Endothelial cell of umbilical vein (primary cell): Measurements from ENCODE around the gene TUBB3. TPM values are rescaled to one million over a fixed set of nuclear protein-coding genes. Genes with fewer than 3 reads are reported as not detected.

Experiments
- BruUV-seq: library from RNA; stranded (reverse); fragments of 400-500 nt; replicated peaks from 2 replicates; lab custom pipeline; 2021; lab: Mats Ljungman, UMichigan
- CTCF ChIA-PET: fragments of 300-600, 350-600 bp; sonication (Branson Sonifier 250); formaldehyde crosslinking; loops from one replicate; lab custom pipeline; 2021; ENCODE audit warnings: antibody characterized with exemption, inconsistent platforms; lab: Charles Lee
- POLR2A ChIA-PET: fragments of 300-600, 350-600 bp; sonication (Branson Sonifier 250); formaldehyde crosslinking; loops from one replicate; lab custom pipeline; 2021; ENCODE audit warnings: antibody characterized with exemption, inconsistent platforms; lab: Charles Lee
- DNase-seq: peaks from one replicate; pipeline ENCODE4 v3.0.0-alpha.2; 2011; ENCODE audit warnings: low read depth, low spot score
- FAIRE-seq: peaks from 2 replicates; lab custom pipeline; 2011; peaks lifted over from hg19 to GRCh38; lab: Jason Lieb, UNC
- H2AFZ ChIP-seq: 2 replicates; pipeline ENCODE4 v1.6.0; 2012; ENCODE audit warnings: low read depth, low read length, control low read depth, inconsistent platforms
- H3K27ac ChIP-seq: 2 replicates; pipeline ENCODE4 v1.5.1; 2011; ENCODE audit warnings: low read depth, mild to moderate bottlenecking, control low read depth, low read length, moderate library complexity; ENCODE audit not compliant: insufficient read depth
- H3K27me3 ChIP-seq, 2 experiments: 2 replicates each; pipeline versions ENCODE4 v1.6.0 to v1.6.1; 2011; ENCODE audit warnings: low read length in 2 of 2, mixed read lengths in 1 of 2; ENCODE audit not compliant: control insufficient read depth in 2 of 2, insufficient read depth in 2 of 2
- H3K36me3 ChIP-seq, 2 experiments: 2 replicates in 1 of 2; 3 replicates in 1 of 2; pipeline ENCODE4 v1.5.1; 2011; ENCODE audit warnings: low read length in 2 of 2, mild to moderate bottlenecking in 1 of 2, moderate library complexity in 1 of 2; ENCODE audit not compliant: control insufficient read depth in 2 of 2, insufficient read depth in 2 of 2; ENCODE audit errors: extremely low read depth in 1 of 2
- H3K4me1 ChIP-seq: 3 replicates; pipeline ENCODE4 v1.5.1; 2011; ENCODE audit warnings: mild to moderate bottlenecking, low read length; ENCODE audit not compliant: control insufficient read depth, insufficient read depth; ENCODE audit errors: extremely low read depth
- H3K4me2 ChIP-seq: 2 replicates; pipeline ENCODE4 v1.6.1; 2011; ENCODE audit warnings: low read length, control low read depth, mixed read lengths; ENCODE audit not compliant: insufficient read depth
- H3K4me3 ChIP-seq, 3 experiments: fragments of 200-600 bp in 1 of 3; sonication (generic), shearing (Covaris generic) in 1 of 3; replicated peaks in 1 of 3; 2 replicates each; pipeline ENCODE4 v1.5.1; 2011 to 2016; ENCODE audit warnings: control low read depth in 3 of 3, low read length in 3 of 3, mild to moderate bottlenecking in 2 of 3, inconsistent platforms in 1 of 3, low read depth in 1 of 3, moderate library complexity in 1 of 3; ENCODE audit not compliant: insufficient read depth in 1 of 3
- H3K79me2 ChIP-seq: 2 replicates; pipeline ENCODE4 v1.6.0; 2012; ENCODE audit warnings: low read length, inconsistent platforms; ENCODE audit not compliant: control insufficient read depth, insufficient read depth
- H3K9ac ChIP-seq: replicated peaks from 2 replicates; pipeline ENCODE3; 2011; ENCODE audit warnings: low read length, control low read depth; ENCODE audit not compliant: insufficient read depth; ENCODE audit errors: extremely low read depth
- H3K9me1 ChIP-seq: replicated peaks from 3 replicates; pipeline ENCODE4 v1.6.0; 2011; ENCODE audit warnings: mild to moderate bottlenecking, low read length; ENCODE audit not compliant: control insufficient read depth, insufficient read depth; ENCODE audit errors: extremely low read depth
- H3K9me3 ChIP-seq: replicated peaks from 2 replicates; pipeline ENCODE4 v1.5.1; 2012; ENCODE audit warnings: low read length, inconsistent platforms; ENCODE audit not compliant: control insufficient read depth, insufficient read depth
- H4K20me1 ChIP-seq: replicated peaks from 2 replicates; pipeline ENCODE3; 2011; ENCODE audit warnings: mild to moderate bottlenecking, low read length; ENCODE audit not compliant: control insufficient read depth, insufficient read depth; ENCODE audit errors: extremely low read depth
- CTCF ChIP-seq, 2 donors: IDR thresholded peaks; 1 replicate in 1 of 2; 2 replicates in 1 of 2; pipeline ENCODE4 v1.5.1; 2011; ENCODE audit warnings: low read length in 2 of 2, mild to moderate bottlenecking in 2 of 2, moderate library complexity in 2 of 2, control low read depth in 1 of 2, inconsistent platforms in 1 of 2, low read depth in 1 of 2; ENCODE audit not compliant: insufficient read depth in 1 of 2; ENCODE audit errors: extremely low read depth in 1 of 2
- EZH2 ChIP-seq: IDR thresholded peaks from 2 replicates; pipeline ENCODE4 v1.6.1; 2012; ENCODE audit warnings: borderline replicate concordance, low read depth, mild to moderate bottlenecking, moderate library complexity, low read length, inconsistent platforms; ENCODE audit not compliant: severe bottlenecking
- POLR2AphosphoS5 ChIP-seq: IDR thresholded peaks from 2 replicates; pipeline ENCODE4 v1.6.1; 2012; ENCODE audit warnings: low read depth, mild to moderate bottlenecking, control low read depth, low read length, moderate library complexity; ENCODE audit not compliant: insufficient read depth
- dilution Hi-C: fragments of 300-500 bp; cut with MboI; formaldehyde crosslinking; loops from one replicate; pipeline ENCODE4 v1.15.0; 2019; ENCODE audit warnings: low sequenced_read_pairs; ENCODE audit not compliant: extremely low pct_ligation_motif_present
- intact Hi-C: fragments of 100-400 bp; cut with micrococcal nuclease; formaldehyde crosslinking; loops from one replicate; pipeline ENCODE4 v1.10.0; 2022
- polyA plus RNA-seq, 4 experiments: library from polyadenylated mRNA; depleted of rRNA in 3 of 4; stranded (reverse) in 3 of 4; unstranded in 1 of 4; fragments of >200 nt; gene quantifications; 2 replicates each; pipeline versions ENCODE4 v1.2.1 to v1.2.3, GENCODE V29; 2011 to 2012; ENCODE audit warnings: missing spikeins in 1 of 4
- total RNA-seq: library from RNA; stranded (reverse); gene quantifications from 2 replicates; pipeline ENCODE4 v1.2.3, GENCODE V29; 2021

TUBB3 gene
- total and polyA plus RNA-seq, 2 donors (not counting 3 experiments of a cell fraction or from before 2014, with no cell fraction given), result 170 to 215 TPM

GRCh38 chr16:89909777-89910716, 13.1 kb upstream of the TUBB3 start:
- H3K27me3 ChIP-seq, result no peaks in the 10 kb centered on the region
- DNase-seq (peak; percentile 57), FAIRE-seq (peak; percentile 80)
- peaks cover 3% of the 10 kb centered on the region for H3K4me1 ChIP-seq
- no peak overlapping the region for H2AFZ ChIP-seq
- H3K27ac ChIP-seq, result no peak overlapping the region
- BruUV-seq, result no TSS peak
- no peak overlapping the region for H3K4me3 ChIP-seq
- no peak overlapping the region for H3K9ac ChIP-seq
- intact Hi-C loops, result no loop called here
- peak; percentile 98 to 99 for TF ChIP-seq CTCF (IDR thresholded peaks at IDR 0.05; ENCODE audit: extremely low read depth in 1 of 2, insufficient read depth in 1 of 2, low read depth in 1 of 2, low read length in 2 of 2)
- peak; percentile 28 for TF ChIP-seq POLR2AphosphoS5
- TF ChIP-seq EZH2, result no peak
- ChIA-PET POLR2A (interaction anchor here (1.0 to 1.2 kb wide), 2 partner anchors 9 to 12 kb away, joined by 3 to 5 read pairs; partner anchors contain the start of gene MC1R), CTCF (interaction anchor here (0.8 to 4.9 kb wide), 18 partner anchors 8 to 210 kb away, joined by 3 to 54 read pairs (median 4); partner anchors contain the start of genes MC1R, SPATA2L, TCF25 and TUBB3)
- H3K79me2 ChIP-seq, result no peaks in the 10 kb centered on the region
- no peak overlapping the region for H3K4me2 ChIP-seq
- no peaks in the 10 kb centered on the region for H3K9me1 ChIP-seq
- no peaks in the 10 kb centered on the region for H3K9me3 ChIP-seq
- H3K36me3 ChIP-seq, result peaks cover 8 to 35% of the 10 kb centered on the region in 2 experiments
- H4K20me1 ChIP-seq, result no peaks in the 10 kb centered on the region
- dilution Hi-C loops, result no loop called here
